Measurements from ENCODE around the gene NEMF.
"Not testable (repeated sequence)": the region's sequence is repeated elsewhere in the genome, so short reads cannot be mapped to it uniquely, and the experiment has no call there.

Gene NEMF

GRCh38 chr14:49816844-49817243 is 35.7 kb downstream of the NEMF start:
- no peak for DNase-seq

DNA sequence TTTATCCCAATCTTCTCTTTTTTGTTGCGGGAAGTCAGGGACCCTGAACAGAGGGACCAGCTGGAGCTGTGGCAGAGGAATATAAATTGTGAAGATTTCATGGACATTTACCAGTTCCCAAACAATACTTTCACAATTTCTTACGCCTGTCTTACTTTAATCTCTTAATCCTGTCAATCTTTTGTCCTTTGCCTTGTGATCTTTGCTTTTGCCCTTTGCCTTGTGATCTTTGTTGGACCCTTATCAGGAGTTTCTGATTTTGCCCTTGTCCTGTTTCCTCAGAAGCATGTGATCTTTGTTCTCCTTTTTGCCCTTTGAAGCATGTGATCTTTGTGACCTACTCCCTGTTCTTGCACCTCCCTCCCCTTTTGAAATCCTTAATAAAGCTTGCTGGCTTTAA is 36.5 kb downstream of the NEMF start:
- DNase-seq, result not testable (repeated sequence)

DNA sequence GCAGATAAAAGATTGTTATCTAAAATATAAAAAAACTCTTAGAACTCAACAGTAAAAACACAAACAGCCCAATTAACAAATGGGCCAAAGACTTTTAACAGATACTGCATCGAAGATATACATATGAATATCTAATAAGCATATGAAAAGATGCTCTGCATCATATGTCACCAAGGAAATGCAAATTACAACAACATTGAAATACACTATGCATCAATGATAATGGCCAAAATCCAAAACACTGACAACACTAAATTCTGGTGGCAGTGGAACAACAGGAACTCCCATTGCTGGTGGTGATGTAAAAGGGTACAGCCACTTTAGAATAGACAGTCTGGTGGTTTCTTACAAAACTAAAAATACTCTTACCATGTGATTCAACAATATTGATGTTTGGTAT is 43.8 kb downstream of the NEMF start:
- DNase-seq, result no peak

DNA sequence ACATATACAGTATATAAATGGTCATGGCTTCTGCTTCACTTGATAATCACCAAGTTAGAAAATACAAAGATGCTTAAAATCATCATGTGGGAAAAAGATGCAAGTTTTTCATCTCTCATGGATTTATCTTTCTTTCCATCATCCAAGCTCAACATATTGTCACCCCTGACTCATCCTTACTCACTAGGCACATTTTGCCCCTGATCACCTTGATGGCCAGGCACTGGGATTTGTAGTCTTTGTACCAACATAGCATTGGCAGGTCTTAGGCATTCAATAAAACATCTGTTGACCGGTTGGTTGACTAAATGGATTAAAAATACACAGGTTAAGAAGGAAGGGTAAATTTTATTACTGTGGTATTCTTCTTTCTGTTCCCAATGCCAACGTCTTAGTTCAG is 56.6 kb downstream of the NEMF start:
- DNase-seq, result no peak

DNA sequence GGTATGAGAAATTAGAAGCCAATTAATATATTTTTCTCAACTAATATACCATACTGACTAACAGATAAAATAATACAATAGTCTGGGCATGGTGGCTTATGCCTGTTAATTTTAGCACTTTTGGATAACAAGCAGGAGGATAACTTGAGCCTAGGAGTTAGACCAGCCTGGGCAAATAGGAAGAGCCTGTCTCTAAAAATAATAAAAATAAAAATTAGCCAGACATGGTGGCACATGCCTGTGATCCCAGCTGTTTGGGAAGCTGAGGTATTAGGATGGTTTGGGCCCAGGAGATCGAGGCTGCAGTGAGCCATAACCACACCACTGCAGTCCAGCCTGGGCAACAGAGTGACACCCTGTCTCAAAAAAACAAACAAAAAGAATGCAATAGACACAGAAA is 60.0 kb downstream of the NEMF start:
- DNase-seq, result no peak

GRCh38 chr14:49786315-49786714 is 66.3 kb downstream of the NEMF start:
- no peak for DNase-seq

DNA sequence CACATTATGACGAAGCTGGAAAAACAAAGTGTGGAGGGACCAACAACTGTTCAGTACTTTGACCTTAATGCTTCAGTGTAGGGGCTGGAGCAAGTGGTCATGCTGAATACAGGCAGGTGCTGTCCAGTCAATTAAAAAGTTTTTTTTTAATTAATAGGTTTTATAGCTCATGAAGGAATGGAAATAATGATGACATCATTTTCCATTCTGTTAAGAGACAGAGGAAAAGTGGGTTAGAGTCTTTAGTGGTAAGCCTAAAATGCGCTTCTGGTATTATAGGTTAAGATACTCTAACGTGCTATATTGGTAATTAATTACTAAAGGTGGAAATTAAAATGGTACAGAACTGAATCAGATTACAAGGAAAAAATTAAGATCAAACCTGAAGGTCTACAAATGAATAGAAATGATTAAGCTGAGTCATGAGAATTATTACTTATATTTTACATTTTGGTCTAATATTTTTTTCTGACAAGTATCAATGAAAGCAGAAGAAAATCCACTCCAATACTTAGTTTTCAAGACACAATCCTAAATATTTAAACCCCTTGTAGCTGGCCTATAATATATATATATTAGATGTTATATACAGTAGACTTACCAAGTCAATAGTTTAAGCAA is 69.1 kb downstream of the NEMF start:
- DNase-seq, result no peak

- not testable (repeated sequence) for DNase-seq
Observed at GRCh38 chr14:49781040-49781439, 71.5 kb downstream of the NEMF start.

DNA sequence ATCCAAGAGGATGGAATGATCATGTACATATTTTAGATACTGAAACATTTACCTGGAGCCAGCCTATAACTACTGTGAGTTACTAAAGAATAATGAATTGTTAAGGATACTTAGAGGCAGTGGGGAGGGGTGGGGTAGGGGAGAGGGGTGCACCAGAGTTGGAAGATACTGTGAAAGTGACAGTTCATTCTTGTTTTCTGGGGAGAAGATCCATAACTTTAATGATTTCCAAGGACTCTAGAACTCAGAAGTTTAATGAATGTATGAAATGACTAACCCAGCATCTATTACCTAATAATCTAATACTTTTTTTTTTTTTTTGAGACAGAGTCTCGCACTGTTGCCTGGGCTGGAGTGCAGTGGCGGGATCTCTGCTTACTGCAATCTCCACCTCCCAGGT is 74.2 kb downstream of the NEMF start:
- no peak for DNase-seq

- DNase-seq, result no peak
Observed at GRCh38 chr14:49774106-49774505, 78.5 kb downstream of the NEMF start.

GRCh38 chr14:49771691-49772090 is 80.9 kb downstream of the NEMF start:
- DNase-seq, result not testable (repeated sequence)

GRCh38 chr14:49770212-49770817 is 82.3 kb downstream of the NEMF start:
- no peak for DNase-seq

DNA sequence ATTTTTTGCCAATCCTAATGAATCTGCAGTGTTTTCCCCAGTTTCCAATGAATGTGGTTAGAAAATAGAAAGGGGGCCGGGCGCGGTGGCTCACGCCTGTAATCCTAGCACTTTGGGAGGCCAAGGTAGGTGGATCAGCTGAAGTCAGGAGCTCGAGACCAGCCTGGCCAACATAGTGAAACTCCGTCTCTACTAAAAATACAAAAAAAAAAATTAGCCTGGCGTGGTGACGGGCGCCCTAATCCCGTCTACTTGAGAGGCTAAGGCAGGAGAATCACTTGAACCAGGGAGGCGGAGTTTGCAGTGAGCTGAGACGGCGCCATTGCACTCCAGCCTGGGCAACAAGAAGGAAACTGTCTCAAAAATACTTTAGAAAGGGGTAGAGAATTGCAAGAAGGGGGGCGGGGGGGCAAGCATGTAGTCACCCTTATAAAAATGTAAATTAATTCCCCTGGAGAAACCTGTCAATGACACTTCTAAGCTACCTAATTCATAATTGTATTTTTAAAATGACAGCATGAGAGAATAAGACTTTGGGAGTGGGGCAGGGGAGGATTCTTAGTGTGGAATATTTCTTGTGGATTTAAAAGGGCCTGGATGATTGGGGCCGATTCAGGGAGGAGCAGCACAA is 82.9 kb downstream of the NEMF start:
- DNase-seq, result no peak

DNA sequence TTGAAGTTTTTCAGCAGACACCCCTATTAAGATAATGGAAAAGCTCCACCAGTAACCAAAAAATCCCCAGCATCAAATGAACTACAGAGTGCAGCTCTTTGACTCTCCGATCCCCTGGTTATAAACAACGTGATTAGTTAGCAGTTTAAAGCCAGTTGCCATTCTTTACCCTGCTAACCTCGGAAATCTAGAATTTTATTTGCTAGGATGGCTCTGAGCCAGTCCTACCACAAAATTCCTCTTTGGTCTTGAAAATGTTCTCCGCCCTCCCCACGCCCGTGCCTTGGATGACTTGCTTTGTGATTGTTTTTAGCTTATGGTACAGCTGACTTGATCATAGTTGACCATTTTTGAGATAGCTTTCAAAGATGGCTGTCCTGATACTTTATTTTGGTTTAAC is 83.4 kb downstream of the NEMF start:
- no peak for DNase-seq

- DNase-seq, result peak; percentile 63
Observed at GRCh38 chr14:49768301-49769121, 84.1 kb downstream of the NEMF start.

DNA sequence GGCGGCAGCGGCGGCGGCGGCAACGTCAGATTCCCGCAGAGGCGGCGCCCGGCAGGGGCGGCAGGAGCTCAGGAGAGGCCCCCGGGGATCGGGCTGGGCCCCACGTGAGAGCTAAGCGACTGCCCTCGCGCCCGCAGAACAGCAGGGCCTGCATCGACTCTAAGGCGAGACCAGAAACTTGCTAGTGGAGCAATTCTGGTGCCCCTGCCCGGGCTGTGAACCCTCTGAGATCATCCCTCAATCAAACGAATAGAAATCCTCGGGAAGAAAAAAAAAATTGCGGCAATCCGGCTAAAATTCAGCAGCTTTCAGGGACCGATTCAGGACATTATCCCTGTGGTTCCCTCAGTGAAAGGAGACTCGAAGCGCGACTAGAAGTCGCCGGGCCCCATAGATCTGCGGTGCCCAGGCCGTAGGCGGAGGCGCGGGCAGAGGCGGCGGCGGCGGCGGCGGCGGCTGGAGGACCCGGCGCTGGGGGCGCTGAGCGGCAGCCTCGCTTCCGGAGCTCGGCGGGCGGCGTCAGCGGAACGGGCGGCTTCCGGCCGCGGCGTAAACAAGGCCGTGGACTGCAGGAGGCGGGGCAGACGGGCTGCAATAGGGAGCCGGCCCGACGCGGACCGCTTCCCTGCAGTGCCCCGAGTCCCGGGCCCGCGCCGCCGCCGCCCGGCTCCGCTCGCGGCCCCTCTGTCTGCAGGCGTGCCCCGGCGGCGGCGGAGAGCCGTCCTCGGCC is 84.9 kb downstream of the NEMF start, which contains the start of gene KLHDC2:
Gene KLHDC2, plus strand, starts transcription at position 583 of the 730 bp plus-strand sequence. CDS start 316 bp downstream, outside the sequence.
- DNase-seq, result peak; percentile 88

DNA sequence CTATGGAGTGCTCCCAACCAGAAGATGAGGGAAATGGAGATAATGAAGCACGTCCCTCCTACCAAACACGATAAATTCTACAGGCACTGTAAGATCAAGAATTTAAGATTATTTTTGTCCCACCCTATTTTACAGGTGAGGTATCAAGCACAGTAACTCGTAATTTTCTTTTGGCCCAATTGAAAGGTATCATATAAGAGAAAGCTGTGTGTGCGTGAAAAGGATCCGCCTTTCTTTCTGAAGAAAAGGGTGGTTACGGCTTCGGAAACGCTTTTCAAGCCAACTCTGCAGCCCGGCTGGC is 85.4 kb downstream of the NEMF start:
- DNase-seq, result no peak

GRCh38 chr14:49766839-49767238 is 85.7 kb downstream of the NEMF start:
- DNase-seq, result no peak

DNA sequence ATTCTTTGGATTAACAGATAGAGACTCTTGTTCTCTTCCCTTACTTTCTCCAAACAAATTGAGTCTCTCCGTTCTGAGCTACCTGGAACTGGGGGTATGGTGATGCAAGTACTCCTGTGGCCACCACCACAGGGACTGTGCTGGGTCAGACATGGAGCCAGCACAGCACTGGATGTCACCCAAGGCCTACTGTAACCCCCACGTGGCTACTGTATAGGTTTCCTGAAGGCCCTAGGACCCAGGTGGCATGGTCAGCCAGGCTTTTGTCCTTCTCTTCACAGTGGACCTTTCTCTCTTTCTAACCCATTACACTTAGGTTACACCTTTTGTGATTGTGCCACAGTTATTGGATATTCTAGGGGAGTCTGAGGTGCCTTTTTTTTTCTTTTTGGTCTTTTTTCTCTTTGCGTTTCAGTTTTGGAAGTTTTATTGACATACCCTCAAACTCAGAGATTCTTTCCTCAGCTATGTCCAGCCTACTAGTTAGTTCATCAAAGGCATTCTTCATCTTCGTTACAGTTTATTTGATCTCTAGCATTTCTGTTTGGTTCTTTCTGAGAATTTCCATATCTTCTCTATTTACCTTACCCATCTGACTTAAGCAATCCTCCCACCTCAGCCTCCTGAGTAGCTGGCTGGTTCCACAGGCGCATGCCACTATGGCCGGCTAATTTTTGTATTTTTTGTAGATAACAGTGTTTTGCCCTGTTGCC is 90.6 kb downstream of the NEMF start:
- DNase-seq, result no peak

- DNase-seq, result no peak
Observed at GRCh38 chr14:49755378-49755777, 97.2 kb downstream of the NEMF start.

DNA sequence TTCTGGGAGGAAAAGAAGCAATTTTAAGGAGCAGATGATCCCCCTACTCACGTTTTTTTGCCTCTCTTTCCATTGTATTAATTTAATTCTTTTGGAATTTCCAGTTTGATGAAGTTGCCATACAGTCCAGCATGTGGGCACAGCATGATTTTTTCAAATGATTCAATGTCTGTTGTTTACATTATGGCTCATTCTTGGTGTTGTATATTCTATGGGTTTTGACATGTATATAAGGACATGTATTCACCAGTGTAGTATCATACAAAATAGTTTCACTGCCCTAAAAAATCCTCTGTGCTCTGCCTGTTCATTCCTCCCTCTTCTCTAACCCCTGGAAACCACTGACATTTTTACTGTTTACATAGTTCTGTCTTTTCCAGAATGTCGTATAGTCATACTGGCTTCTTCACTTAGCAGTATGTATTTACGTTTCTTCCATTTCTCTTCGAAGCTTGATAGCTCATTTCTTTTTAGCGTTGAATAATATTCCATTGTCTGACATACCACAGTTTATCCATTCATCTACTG is 98.0 kb downstream of the NEMF start:
- DNase-seq, result no peak

DNA sequence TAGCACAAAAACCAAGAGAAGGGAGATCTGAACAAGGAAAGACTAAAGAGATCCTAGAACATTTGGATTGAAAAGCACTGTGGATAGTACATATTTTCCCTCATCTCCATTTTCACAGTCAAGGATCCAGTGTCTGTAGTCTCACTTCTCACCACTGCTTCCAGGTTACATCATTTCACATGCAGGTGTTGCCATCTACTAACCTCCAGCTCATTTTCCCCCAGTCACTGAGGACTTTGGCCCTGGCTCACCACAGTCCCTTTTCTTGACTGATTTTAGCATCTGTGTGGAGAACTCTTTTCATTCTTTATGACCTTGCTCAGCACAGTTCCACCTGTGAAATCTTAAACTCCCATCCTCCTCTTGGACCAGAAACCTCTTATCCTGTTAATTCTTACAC is 106.1 kb downstream of the NEMF start:
- not testable (repeated sequence) for DNase-seq
